ENCODE data around the gene SGMS1. TPM values are rescaled to one million over a fixed set of nuclear protein-coding genes. Genes with fewer than 3 reads are reported as not detected.

Gene SGMS1
- total RNA-seq, 1 donor from 2014 or later = 128 TPM

DNA sequence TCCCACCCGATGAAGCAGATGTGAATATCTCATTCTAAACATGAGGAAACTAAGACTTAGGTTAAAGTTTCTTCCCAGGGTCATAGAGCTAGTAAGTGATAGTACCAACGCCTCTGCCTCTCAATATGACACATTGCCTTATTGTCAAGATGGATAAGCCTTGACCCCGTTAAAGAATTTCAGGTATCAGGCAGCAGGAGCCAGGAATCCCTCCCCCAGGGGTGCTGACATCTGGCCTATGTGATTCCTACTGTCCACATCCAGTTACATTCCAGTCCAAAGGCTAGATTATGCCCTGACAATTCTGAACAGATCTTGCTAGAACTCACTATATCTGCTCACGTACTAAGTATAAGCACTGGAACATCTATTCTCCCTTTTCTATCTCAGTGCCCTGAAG, 314.4 kb downstream of the SGMS1 start:
- intact Hi-C loops (cut with DNase I) = no loop called here
- H3K36me3 ChIP-seq = peaks cover 19 to 48% of the 10 kb centered on the region in 2 donors
- no peaks in the 10 kb centered on the region for H3K9me3 ChIP-seq
- H3K4me3 ChIP-seq = no peak overlapping the region
- TF ChIP-seq, protein P1, sequence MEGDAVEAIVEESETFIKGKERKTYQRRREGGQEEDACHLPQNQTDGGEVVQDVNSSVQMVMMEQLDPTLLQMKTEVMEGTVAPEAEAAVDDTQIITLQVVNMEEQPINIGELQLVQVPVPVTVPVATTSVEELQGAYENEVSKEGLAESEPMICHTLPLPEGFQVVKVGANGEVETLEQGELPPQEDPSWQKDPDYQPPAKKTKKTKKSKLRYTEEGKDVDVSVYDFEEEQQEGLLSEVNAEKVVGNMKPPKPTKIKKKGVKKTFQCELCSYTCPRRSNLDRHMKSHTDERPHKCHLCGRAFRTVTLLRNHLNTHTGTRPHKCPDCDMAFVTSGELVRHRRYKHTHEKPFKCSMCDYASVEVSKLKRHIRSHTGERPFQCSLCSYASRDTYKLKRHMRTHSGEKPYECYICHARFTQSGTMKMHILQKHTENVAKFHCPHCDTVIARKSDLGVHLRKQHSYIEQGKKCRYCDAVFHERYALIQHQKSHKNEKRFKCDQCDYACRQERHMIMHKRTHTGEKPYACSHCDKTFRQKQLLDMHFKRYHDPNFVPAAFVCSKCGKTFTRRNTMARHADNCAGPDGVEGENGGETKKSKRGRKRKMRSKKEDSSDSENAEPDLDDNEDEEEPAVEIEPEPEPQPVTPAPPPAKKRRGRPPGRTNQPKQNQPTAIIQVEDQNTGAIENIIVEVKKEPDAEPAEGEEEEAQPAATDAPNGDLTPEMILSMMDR (IDR thresholded peaks at IDR 0.05) = no peak
- no peaks in the 10 kb centered on the region for H3K27me3 ChIP-seq
- H3K27ac ChIP-seq = no peak overlapping the region
- H3K4me1 ChIP-seq = no peaks in the 10 kb centered on the region
- DNase-seq (ENCODE audit: low spot score in 2 of 2) = no peak

DNA sequence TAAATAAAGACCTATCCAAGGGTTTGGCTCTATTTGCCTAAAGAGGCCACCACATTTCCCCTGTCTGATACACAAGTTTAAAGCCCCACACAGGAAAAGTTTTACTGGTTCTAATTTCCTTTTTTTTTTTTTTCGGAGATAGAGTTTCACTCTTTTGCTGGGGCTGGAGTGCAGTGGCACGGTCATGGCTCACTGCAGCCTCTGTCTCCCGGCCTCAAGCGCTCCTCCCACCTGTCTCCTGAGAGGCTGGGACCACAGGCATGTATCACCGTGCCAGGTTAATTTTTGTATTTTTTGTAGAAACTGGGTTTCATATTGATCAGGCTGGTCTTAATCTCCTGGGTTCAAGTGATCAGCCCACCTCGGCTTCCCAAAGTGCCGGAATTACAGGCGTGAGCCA, 319.1 kb downstream of the SGMS1 start:
- intact Hi-C loops (cut with DNase I) = no loop called here
- TF ChIP-seq, protein P1 (IDR thresholded peaks at IDR 0.05) = no peak
- peaks cover 6 to 30% of the 10 kb centered on the region in 2 donors for H3K36me3 ChIP-seq

DNA sequence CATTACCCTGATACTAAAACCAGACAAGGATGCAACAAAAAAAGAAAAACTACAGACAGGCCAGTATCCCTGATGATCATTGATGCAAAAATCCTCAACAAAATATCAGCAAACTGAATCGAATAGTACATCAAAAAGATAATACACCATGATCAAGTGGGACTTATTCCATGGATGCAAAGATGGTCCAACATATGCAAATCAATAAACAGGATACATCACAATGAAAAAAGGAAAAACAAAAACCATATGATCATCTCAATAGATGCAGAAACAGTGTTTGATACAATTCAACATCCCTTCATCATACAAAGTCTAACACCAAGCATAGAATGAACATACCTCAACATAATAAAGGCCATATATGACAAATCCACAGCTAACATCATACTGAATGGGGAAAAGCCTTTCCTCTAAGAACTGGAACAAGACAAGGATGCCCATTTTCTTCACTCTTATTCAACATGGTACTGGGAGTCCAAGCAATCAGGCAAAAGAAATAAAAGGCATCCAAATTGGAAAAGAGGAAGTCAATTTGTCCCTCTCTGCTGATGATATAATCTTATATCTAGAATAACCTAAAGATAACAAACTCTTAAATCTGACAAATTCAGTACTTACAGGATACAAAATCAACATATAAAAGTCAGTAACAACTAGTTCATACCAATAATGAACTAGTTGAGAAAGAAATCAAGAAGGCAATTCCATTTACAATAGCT, 323.6 kb downstream of the SGMS1 start:
- intact Hi-C loops (cut with DNase I) = no loop called here
- Histone ChIP-seq H3K4me3 (no peak overlapping the region), H3K36me3 (no peaks in the 10 kb centered on the region), H3K9me3 (peaks cover 0 to 11% of the 10 kb centered on the region in 2 donors), H3K4me1 (no peaks in the 10 kb centered on the region), H3K27ac (no peak overlapping the region), H3K27me3 (no peaks in the 10 kb centered on the region)
- TF ChIP-seq, protein P1 (IDR thresholded peaks at IDR 0.05) = no peak
- no peak for DNase-seq (ENCODE audit: low spot score in 2 of 2)

More for the DNA sequence above, 319.1 kb downstream of the SGMS1 start:
- Histone ChIP-seq H3K27me3 (no peaks in the 10 kb centered on the region), H3K4me3 (no peak overlapping the region), H3K27ac (no peak overlapping the region), H3K4me1 (no peaks in the 10 kb centered on the region), H3K9me3 (peaks cover 0 to 3% of the 10 kb centered on the region in 2 donors)
- no peak for DNase-seq (ENCODE audit: low spot score in 2 of 2)

DNA sequence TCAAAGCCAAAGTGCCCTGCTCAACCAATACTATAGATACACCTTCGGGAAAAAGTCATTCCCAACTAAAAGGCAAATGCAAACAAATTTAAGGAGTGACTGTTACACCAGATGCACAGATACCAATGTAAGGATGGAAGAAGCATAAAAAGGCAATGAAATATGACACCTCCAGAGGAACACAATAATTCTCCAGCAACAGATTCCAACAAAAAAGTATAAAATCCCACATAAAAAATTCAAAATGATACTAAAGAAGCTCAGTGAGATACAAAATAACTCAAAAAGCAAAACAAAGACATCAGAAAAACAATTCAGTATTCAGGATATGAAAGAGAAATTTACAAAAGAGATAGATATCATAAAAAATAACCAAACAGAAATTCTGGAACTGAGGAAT, 328.4 kb downstream of the SGMS1 start:
- Histone ChIP-seq H3K4me1 (no peaks in the 10 kb centered on the region), H3K4me3 (no peak overlapping the region), H3K27me3 (no peaks in the 10 kb centered on the region), H3K9me3 (peaks cover 0 to 11% of the 10 kb centered on the region in 2 donors), H3K36me3 (no peaks in the 10 kb centered on the region), H3K27ac (no peak overlapping the region)
- TF ChIP-seq, protein P1 (IDR thresholded peaks at IDR 0.05) = no peak
- intact Hi-C loops (cut with DNase I) = no loop called here
- no peak for DNase-seq (ENCODE audit: low spot score in 2 of 2)

DNA sequence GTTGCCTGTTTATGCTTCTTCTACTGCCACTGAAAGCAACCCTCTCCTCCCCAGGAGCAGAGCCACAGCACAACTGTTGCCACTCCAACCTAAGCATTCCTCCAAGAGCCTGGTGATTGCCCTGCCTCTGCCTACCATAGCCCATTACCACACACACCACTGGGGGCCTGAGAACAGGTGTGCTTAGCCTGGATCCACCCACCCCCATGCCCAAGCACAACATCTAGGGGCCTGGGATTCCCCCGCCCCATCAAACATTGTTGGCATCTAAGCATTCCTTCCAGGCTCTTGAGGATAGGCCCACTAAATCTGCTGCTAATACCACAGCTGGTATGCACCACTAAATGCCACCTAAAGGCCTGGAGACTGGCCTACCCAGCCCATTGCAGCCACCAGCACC, 329.2 kb downstream of the SGMS1 start:
- intact Hi-C loops (cut with DNase I) = no loop called here
- no peak overlapping the region for H3K27ac ChIP-seq
- H3K4me3 ChIP-seq = no peak overlapping the region
- TF ChIP-seq, protein P1 (IDR thresholded peaks at IDR 0.05) = no peak
- no peaks in the 10 kb centered on the region for H3K27me3 ChIP-seq
- no peaks in the 10 kb centered on the region for H3K36me3 ChIP-seq
- DNase-seq (ENCODE audit: low spot score in 2 of 2) = no peak
- peaks cover 0 to 7% of the 10 kb centered on the region in 2 donors for H3K9me3 ChIP-seq
- no peaks in the 10 kb centered on the region for H3K4me1 ChIP-seq

Data from ascending aorta (tissue), 2 donors.